ENCODE results near the gene SECISBP2L.

- TF ChIP-seq CTCF (optimal IDR thresholded peaks at IDR 0.05 in 1 of 3, IDR thresholded peaks at IDR 0.05 in 1 of 3, conservative IDR thresholded peaks at IDR 0.05 in 1 of 3; ENCODE audit: extremely low read depth in 1 of 3, insufficient read depth in 2 of 3, low read length in 3 of 3) (no peak), EZH2 (IDR thresholded peaks at IDR 0.05; ENCODE audit: low read length) (no peak)
Measured at GRCh38 chr15:49066372-49066771, 20.1 kb upstream of the SECISBP2L start.

All from keratinocyte (primary cell).